22Rv1 (cell line): ENCODE results near the gene ZNF419.
"Not testable (repeated sequence)": the region's sequence is repeated elsewhere in the genome, so short reads cannot be mapped to it uniquely, and the experiment has no call there.

Source experiments
- H3K27ac ChIP-seq: fragments of 450-650 bp; 2 replicates; pipeline ENCODE4 v1.5.1; 2017
- ZFX ChIP-seq: fragments of 450-650 bp; IDR thresholded peaks from 2 replicates; pipeline ENCODE4 v1.6.1; 2017; ENCODE audit warnings: antibody characterized with exemption, borderline replicate concordance
- TF ChIP-seq, protein P1 (sequence below): fragments of 450-650 bp; IDR thresholded peaks from 2 replicates; pipeline ENCODE4 v1.5.1; 2017; ENCODE audit warnings: mild to moderate bottlenecking

ZNF419 gene

DNA sequence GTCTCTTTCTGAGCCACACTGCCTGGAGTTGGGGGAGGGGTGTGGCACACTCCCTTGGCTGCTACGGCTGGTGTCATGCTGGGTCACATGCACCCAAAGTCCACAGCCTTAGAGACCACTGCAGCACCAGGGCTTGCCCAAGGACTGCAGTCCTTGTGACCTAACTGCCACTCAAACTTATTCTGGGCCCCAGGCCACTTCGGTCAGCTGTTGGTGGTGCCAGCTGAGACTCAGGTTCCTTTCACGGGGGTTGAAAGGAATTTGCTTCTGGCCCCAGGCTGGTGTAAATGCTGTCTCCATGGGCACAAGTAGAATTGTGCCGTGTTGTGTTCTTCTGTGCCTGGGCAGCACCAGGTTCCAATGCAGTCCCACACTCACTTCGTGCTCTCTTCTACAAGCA, 21.1 kb upstream of the ZNF419 start:
- H3K27ac ChIP-seq: no peak overlapping the region
- TF ChIP-seq, protein P1, sequence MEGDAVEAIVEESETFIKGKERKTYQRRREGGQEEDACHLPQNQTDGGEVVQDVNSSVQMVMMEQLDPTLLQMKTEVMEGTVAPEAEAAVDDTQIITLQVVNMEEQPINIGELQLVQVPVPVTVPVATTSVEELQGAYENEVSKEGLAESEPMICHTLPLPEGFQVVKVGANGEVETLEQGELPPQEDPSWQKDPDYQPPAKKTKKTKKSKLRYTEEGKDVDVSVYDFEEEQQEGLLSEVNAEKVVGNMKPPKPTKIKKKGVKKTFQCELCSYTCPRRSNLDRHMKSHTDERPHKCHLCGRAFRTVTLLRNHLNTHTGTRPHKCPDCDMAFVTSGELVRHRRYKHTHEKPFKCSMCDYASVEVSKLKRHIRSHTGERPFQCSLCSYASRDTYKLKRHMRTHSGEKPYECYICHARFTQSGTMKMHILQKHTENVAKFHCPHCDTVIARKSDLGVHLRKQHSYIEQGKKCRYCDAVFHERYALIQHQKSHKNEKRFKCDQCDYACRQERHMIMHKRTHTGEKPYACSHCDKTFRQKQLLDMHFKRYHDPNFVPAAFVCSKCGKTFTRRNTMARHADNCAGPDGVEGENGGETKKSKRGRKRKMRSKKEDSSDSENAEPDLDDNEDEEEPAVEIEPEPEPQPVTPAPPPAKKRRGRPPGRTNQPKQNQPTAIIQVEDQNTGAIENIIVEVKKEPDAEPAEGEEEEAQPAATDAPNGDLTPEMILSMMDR: no peak
- no peak for TF ChIP-seq ZFX

DNA sequence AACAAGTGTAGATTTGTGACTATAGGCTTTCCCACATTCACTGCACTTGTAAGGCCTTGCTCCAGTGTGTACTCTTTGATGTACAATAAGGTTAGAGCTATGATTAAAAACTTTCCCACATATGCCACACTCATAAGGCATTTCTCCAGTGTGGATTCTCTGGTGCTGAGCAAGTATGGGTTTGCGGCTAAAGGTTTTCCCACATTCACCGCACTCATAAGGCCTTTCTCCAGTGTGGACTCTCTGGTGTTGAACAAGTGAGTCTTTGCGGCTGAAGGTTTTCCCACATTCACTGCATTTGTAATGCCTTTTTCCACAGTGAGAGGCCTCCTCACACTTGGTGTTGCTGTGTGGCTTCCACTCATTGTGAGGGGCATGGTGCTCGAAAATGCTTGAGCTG, 13.9 kb upstream of the ZNF419 start:
- TF ChIP-seq ZFX: no peak
- TF ChIP-seq, protein P1: no peak
- no peak overlapping the region for H3K27ac ChIP-seq

DNA sequence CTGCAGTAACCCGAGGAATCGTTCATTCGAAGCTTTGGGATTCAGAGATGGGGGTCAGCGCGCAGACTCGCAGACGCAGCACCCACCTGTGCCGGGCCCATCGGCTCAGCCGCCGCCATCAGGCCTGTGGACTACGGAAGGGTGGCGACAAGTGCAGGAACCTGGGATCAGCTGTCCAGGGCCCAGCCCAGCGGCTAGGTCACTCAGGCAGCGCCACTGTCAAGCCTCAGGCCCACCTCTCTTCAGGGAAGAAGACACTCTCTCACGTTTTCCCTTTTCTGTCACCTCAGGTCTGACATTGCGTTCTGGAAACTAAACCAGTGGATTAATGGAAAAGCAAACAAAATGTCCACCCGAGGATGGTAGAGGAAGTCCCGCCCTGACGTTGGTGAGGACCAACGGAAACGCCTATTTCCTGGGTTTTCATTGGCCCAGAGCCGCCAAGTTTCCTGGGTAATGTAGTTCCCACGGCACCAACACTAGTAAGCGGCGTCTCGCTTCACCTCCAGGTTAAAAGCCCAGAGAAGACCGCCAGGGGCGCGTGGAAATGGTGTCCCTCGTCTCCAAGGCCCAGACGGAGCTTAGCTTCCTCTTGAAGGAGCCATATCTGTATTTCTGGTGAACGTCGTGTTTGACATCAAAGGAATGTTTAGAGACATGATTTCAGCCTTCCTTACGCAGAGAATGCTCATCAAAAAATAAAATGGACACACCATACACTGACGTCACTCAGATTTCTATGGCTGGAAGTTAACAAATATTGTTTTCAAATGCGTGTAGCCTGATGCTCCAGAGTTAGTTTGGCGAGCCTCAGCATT, 10.2 kb upstream of the ZNF419 start, which contains the start of gene ZNF772:
Gene ZNF772, minus strand, starts transcription at position 376 of the 818 bp plus-strand sequence. Its CDS starts 257 bp downstream, at position 119.
- TF ChIP-seq, protein P1: peak; percentile 85
- no peak for TF ChIP-seq ZFX
- H3K27ac ChIP-seq: peak within 1 kb of the TSS; percentile 69

DNA sequence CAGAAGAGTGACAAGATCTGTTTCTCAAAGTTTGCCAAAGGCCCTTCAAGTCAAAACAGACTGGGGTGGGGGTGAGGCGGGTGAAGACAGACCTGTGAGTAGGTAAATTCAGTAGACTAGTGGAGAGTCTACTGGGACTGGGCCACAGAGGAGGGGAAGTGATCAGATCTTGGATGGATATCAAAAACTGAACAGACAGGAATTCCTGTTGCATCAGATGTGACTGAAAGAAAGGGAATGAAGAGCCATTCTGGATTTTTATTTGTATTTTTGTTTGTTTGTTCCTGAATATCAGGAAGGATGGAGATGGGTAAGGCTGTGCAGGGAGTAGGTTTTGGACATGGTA, 722 bp downstream of the ZNF419 start:
- not testable (repeated sequence) for H3K27ac ChIP-seq

DNA sequence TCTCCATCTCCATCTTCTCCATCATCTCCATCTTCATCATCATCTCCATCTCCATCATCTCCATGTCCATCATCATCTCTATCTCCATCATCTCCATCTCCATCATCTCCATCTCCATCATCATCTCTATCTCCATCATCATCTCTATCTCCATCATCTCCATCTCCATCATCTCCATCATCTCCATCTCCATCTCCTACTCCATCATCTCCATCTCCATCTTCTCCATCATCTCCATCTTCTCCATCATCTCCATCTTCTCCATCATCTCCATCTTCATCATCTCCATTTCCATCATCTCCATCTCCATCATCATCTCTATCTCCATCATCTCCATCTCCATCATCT, 11.8 kb downstream of the ZNF419 start:
- H3K27ac ChIP-seq: not testable (repeated sequence)

DNA sequence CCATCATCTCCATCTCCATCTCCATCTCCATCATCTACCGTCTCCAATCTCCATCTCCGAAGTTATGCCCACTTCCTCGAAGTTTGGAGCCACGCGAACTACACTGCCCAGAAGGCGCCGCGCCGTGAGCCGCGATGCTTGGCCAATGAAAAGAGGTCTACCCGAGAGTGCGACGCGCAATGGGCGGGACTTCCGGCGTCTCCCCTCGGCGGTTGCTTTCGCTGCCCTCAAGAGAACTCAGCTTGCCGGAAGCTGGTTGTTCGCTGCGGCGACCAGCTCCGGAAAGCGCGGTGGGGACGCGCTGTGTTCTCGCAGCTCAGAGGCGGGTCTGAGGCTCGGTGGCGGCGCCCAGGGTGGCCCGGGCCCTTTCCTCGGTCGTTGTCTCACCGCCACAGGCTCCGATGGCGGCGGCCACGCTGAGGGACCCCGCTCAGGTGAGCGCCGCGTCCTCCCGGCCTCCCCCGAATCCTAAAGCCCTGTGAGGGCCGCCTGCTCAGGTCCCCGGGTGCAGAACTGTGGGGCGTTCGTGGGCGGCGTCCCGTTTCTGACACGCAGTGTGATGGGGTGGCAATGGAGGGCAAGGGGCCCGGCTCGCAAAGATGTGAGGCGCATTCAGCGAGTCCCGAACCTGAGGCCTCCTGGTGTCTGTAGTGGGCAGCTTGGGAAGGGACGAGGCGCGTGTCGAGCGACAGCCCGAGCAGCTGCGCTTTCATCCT, 12.3 kb downstream of the ZNF419 start, which contains the start of gene ZNF773:
Gene ZNF773, plus strand, starts transcription at position 259 of the 716 bp plus-strand sequence. Its CDS starts 143 bp downstream, at position 402.
- H3K27ac ChIP-seq: peak within 1 kb of the TSS; percentile 68

DNA sequence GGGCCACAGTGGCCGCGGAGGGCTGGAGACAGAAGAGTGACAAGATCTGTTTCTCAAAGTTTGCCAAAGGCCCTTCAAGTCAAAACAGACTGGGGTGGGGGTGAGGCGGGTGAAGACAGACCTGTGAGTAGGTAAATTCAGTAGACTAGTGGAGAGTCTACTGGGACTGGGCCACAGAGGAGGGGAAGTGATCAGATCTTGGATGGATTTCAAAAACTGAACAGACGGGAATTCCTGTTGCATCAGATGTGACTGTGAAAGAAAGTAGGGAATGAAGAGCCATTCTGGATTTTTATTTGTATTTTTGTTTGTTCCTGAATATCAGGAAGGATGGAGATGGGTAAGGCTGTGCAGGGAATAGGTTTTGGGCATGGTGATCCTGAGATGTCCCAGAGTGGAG, 12.8 kb downstream of the ZNF419 start:
- peak overlapping the region; percentile 68; the same call in 1 of the 2 replicates for H3K27ac ChIP-seq

DNA sequence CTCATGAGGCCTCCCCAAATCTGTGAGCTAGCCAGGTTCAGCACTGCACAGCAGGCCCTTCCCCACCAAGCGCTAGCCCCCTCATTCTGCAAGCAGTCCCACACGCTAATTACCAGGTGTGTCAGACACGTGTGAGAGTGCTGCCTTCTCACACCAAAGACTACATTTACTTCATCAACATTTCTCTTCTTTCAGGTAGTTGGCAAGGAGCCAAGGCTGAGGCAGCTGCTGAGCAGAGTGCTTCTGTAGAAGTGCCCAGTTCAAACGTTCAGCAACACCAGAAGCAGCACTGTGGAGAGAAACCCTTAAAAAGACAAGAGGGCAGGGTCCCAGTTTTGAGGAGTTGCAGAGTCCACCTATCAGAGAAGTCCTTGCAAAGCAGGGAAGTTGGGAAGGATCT, 18.6 kb downstream of the ZNF419 start:
- no peak overlapping the region for H3K27ac ChIP-seq
- TF ChIP-seq, protein P1: no peak
- TF ChIP-seq ZFX: no peak

DNA sequence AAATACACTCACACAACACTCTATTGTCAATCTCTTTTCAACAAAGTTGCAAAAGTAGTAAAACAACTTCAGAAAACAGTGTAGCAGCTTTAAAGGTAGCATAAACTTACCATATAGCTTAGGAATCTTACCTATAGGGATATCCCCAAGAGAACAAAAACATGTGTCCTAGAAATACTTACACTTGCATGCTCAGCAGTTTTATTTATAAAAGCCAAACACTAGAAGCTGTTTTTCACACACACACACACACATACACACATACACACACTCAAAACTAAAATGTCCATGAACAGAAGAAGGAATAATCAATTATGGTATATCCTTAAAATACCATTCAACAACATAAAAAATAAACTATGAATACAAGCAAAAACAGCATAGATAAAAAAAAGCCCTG, 23.9 kb downstream of the ZNF419 start:
- no peak overlapping the region for H3K27ac ChIP-seq
- no peak for TF ChIP-seq ZFX
- TF ChIP-seq, protein P1: no peak
